Uterus (tissue), 4 donors: ENCODE data around the gene NAT9. TPM values are rescaled to one million over a fixed set of nuclear protein-coding genes. Genes with fewer than 3 reads are reported as not detected.

Experiments used
- DNase-seq, 2 donors: peaks; one replicate each; pipeline ENCODE4 v3.0.0-alpha.2; 2019 to 2020
- H3K27ac ChIP-seq, 2 donors: fragments of 200-600 bp; sonication (generic); 1 replicate in 1 of 2; 2 replicates in 1 of 2; pipeline ENCODE4 v1.5.1; 2016 to 2018
- H3K27me3 ChIP-seq, 2 donors: fragments of 200-600 bp; sonication (generic); one replicate each; pipeline ENCODE4 v1.5.1; 2018 to 2019; ENCODE audit warnings: control low read depth in 1 of 2
- H3K36me3 ChIP-seq, 2 donors: fragments of 200-600 bp; sonication (generic); one replicate each; pipeline ENCODE4 v1.5.1; 2019; ENCODE audit warnings: control low read depth in 1 of 2
- H3K4me1 ChIP-seq, 2 donors: fragments of 200-600 bp; sonication (generic); one replicate each; pipeline ENCODE4 v1.5.1; 2018 to 2019; ENCODE audit warnings: control low read depth in 1 of 2
- H3K4me3 ChIP-seq, 2 donors: fragments of 200-600 bp; sonication (generic); 1 replicate in 1 of 2; 2 replicates in 1 of 2; pipeline ENCODE4 v1.5.1; 2018 to 2019; ENCODE audit warnings: mild to moderate bottlenecking in 1 of 2
- H3K9me3 ChIP-seq, 2 donors: fragments of 200-600 bp; sonication (generic); one replicate each; pipeline ENCODE4 v1.5.1; 2019; ENCODE audit warnings: control low read depth in 1 of 2
- POLR2A ChIP-seq, 2 donors: fragments of 450-650 bp; IDR thresholded peaks; one replicate each; pipeline ENCODE4 v1.6.1; 2016; ENCODE audit warnings: antibody characterized with exemption in 2 of 2, mild to moderate bottlenecking in 1 of 2, moderate library complexity in 1 of 2
- intact Hi-C: fragments of 100-400 bp; cut with DNase I; formaldehyde crosslinking; loops from one replicate; pipeline ENCODE4 v1.15.1; 2023; ENCODE audit warnings: low total_unique reads
- total RNA-seq, 4 donors: library from RNA; depleted of rRNA in 3 of 4; stranded (reverse); fragments of >200 nt in 3 of 4; gene quantifications; one replicate each; pipeline versions ENCODE4 v1.1.0 to v1.2.4, GENCODE V29; 2014 to 2023
- TF ChIP-seq, protein P1 (sequence below), 4 experiments: fragments of 200-600 bp in 2 of 4; fragments of 450-650 bp in 2 of 4; sonication (generic) in 2 of 4; IDR thresholded peaks; one replicate each; pipeline ENCODE4 v1.5.1; 2016 to 2019; ENCODE audit warnings: antibody characterized with exemption in 4 of 4, mild to moderate bottlenecking in 2 of 4, moderate library complexity in 1 of 4
- donor health status: DM: yes; HTN: yes; CAD: no.

The NAT9 gene, protein sequence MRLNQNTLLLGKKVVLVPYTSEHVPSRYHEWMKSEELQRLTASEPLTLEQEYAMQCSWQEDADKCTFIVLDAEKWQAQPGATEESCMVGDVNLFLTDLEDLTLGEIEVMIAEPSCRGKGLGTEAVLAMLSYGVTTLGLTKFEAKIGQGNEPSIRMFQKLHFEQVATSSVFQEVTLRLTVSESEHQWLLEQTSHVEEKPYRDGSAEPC
- total RNA-seq = 10 to 100 TPM in 3 of 4 donors, 1 to 10 TPM in 1; 5.4 to 53.3 (median 33.9) TPM

DNA sequence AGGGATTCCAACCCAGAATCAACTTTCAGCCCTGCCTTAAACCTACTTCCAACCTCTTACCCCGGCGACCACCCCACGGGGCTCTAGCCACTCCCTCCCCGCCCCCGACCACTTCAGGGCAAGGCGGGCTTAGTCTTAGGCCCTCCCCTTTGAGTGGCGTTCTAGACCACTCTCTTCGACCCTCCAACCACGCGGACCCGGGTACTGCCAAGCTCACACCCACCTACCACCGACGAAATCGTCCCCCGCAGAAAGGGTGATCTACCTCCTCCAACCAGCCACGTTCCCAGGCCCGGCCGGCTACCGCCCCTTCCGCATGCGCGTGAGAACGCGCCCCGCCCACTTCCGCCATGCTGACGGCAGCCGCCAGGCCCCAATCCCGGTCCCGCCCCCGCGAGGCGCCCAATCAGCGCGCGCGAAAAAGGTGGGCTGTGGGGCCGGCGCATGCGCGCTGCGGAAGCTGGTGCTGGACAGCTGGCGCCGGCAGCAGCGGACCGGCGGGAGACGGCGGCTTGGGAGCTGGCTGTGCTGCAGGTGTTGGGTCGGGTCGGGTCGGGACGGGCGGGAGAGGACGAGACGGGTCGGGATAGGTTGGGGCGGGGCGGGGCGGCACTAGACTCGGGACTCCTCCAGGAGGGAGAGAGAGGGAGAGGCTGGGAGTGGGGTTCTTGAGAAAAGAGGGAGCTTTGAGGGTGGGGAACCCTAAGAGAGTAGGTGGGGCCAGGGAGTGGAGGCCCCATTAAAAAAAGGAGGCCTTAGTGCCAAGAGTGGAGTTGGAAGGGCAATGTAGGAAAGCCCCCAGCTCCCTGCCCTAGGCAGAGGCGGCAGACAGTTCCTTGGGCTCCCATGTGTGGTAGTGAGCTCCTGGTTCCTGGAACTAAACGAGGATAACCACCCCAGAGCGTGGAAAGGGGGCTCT, at the start of gene NAT9:
Gene NAT9, minus strand, starts transcription at position 302 of the 919 bp plus-strand sequence. CDS start 647 bp downstream, outside the sequence.
- Histone ChIP-seq H3K4me1 (peaks cover 6 to 8% of the 10 kb centered on the region in 2 donors), H3K9me3 (no peaks in the 10 kb centered on the region), H3K4me3 (peak within 1 kb of the TSS; percentile 63 to 65), H3K27me3 (no peaks in the 10 kb centered on the region), H3K36me3 (no peaks in the 10 kb centered on the region), H3K27ac (peak within 1 kb of the TSS; percentile 41 to 70)
- intact Hi-C loops = no loop called here
- TF ChIP-seq, protein P1, sequence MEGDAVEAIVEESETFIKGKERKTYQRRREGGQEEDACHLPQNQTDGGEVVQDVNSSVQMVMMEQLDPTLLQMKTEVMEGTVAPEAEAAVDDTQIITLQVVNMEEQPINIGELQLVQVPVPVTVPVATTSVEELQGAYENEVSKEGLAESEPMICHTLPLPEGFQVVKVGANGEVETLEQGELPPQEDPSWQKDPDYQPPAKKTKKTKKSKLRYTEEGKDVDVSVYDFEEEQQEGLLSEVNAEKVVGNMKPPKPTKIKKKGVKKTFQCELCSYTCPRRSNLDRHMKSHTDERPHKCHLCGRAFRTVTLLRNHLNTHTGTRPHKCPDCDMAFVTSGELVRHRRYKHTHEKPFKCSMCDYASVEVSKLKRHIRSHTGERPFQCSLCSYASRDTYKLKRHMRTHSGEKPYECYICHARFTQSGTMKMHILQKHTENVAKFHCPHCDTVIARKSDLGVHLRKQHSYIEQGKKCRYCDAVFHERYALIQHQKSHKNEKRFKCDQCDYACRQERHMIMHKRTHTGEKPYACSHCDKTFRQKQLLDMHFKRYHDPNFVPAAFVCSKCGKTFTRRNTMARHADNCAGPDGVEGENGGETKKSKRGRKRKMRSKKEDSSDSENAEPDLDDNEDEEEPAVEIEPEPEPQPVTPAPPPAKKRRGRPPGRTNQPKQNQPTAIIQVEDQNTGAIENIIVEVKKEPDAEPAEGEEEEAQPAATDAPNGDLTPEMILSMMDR (IDR thresholded peaks at IDR 0.05) = peak in 1 of 4 experiments; percentile 42
- TF ChIP-seq POLR2A (IDR thresholded peaks at IDR 0.05) = peak; percentile 61 to 63
- DNase-seq = peak; percentile 96 to 99

DNA sequence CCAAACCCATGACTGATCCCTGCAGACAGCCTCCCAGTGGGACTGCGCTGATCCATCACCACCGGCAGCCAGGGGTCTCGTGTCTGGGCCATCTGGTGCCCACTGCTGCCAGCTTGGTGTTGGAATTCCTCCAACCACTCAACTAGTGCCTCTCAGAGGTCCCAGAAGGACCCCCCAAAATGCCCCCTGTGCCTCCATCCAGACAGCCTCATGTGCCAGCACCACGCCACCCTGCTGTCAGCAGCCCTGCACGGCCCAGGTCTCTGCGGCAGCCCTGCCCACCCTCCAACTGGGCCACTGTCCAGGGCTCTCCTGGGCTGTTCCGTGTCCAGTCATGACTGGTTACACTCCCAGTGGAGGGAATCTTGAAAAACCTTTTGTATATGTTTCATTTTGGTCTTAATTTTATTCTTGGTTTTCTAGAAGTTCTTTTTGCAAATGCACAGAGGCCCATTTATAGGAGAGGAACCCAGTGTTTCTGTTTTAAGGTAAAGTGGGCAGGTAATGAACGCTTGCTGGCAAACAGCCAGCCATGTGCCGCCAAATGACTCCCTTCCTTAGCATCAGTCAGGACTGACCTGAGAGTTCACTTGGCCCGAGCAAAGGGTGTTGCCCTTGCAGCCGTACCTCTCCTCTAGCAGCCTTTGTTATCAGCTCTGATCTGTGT, 48.9 kb upstream of the NAT9 start:
- TF ChIP-seq, protein P1 (IDR thresholded peaks at IDR 0.05) = no peak
- no peak for TF ChIP-seq POLR2A (IDR thresholded peaks at IDR 0.05)
- DNase-seq = no peak
- H3K36me3 ChIP-seq = no peaks in the 10 kb centered on the region
- H3K27ac ChIP-seq = no peak overlapping the region
- no peaks in the 10 kb centered on the region for H3K27me3 ChIP-seq
- H3K4me1 ChIP-seq = no peaks in the 10 kb centered on the region
- no peak overlapping the region for H3K4me3 ChIP-seq
- no peaks in the 10 kb centered on the region for H3K9me3 ChIP-seq
- intact Hi-C loops = no loop called here

DNA sequence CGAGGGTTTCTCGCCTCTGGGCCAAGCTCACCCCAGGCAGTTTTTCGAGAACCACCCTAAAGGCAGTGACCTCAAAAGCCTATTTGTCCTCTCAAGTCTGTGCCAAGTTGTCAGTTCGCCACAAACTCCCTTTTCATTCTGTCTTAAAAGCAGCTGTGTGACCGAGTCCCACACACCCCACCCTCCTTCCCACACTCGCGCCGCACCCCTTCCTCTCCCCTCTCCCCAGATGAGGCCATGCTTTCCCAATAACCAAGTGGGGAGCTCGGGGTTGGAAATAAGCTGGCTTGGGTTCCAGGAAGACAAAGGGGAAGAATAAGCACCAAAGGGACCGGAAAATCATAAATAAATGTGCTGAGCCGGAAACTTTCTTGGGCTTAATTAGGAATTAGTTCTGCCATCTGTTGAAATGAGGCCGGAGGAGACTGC, 46.8 kb upstream of the NAT9 start:
- Histone ChIP-seq H3K4me1 (no peaks in the 10 kb centered on the region), H3K36me3 (no peaks in the 10 kb centered on the region), H3K9me3 (no peaks in the 10 kb centered on the region), H3K27me3 (no peaks in the 10 kb centered on the region), H3K4me3 (no peak overlapping the region), H3K27ac (no peak overlapping the region)
- DNase-seq = no peak
- intact Hi-C loops = no loop called here
- TF ChIP-seq, protein P1 (IDR thresholded peaks at IDR 0.05) = no peak
- no peak for TF ChIP-seq POLR2A (IDR thresholded peaks at IDR 0.05)

DNA sequence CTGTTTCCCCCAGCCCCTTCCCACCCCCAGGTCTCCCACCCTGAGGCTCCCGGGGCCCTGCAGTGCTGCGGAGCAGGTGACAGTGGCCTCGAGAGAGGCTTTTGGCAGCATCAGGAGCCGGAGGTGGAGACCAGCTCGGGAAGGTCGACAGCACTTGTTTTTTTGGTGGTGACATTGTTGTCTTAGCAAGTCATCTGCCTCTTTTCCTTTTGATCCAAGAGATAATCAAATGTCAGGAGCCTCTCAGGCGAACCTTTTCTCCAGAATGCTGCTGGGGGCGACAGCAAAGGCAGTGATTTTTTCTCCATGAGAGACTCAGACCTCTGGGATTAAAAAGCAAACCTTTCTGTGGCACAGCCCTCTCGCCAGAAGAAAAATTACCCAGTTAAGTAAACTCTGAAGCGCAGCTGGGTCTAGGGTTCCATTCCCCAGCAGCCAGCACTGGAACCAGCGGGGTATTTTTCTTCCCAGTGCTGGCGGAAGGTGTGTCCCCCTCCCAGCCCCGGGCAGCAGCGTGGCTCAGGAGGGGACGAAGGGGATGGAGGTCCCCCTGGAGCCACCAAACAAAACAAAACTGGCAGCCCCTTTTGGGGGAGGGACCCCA, 46.3 kb upstream of the NAT9 start:
- H3K36me3 ChIP-seq = no peaks in the 10 kb centered on the region
- H3K9me3 ChIP-seq = no peaks in the 10 kb centered on the region
- H3K27me3 ChIP-seq = no peaks in the 10 kb centered on the region
- no peak overlapping the region for H3K4me3 ChIP-seq
- intact Hi-C loops = no loop called here
- no peak for DNase-seq
- H3K27ac ChIP-seq = no peak overlapping the region
- no peaks in the 10 kb centered on the region for H3K4me1 ChIP-seq
- no peak for TF ChIP-seq POLR2A (IDR thresholded peaks at IDR 0.05)

DNA sequence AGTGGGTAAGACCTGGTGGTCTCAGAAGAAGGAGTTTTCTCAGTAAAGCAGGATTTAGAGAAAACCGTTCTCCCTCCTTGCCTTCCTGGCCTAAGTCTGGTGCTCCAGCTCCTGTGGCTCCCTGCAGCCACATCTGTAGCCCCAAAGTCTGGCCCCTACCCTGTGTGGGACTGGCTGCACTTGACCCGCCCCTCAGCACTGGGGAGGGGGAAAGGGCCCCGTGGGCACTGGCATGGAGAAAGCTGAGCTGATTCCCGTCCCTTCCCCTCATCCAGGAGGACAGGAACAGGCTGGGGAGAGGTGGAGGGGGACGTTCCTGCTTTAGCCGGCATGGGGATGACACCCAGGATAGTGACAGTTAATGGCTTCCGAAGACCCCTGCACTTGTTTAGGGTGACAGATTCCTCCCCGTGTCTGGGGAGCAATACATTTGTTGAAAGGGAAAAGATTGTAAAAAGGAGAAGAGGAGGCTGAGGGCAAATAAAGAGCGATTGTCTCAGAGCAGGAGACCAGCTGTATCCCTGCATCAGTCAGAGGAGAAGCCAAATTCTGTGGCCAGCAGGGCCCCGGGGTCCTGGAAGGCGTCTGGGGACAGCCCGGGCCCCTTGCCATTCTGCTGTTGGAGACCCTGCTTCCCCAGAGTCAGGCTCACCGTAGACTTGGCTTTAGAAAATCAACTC, 45.6 kb upstream of the NAT9 start:
- no peak overlapping the region for H3K4me3 ChIP-seq
- intact Hi-C loops = no loop called here
- no peaks in the 10 kb centered on the region for H3K27me3 ChIP-seq
- H3K36me3 ChIP-seq = no peaks in the 10 kb centered on the region
- no peaks in the 10 kb centered on the region for H3K4me1 ChIP-seq
- no peak overlapping the region for H3K27ac ChIP-seq
- no peaks in the 10 kb centered on the region for H3K9me3 ChIP-seq
- DNase-seq = no peak
- TF ChIP-seq, protein P1 (IDR thresholded peaks at IDR 0.05) = no peak
- no peak for TF ChIP-seq POLR2A (IDR thresholded peaks at IDR 0.05)
